ENCODE results near the gene FDXR.

The FDXR gene

GRCh38 chr17:74840989-74841666, 31.7 kb downstream of the FDXR start:
- DNase-seq = peak; percentile 68
- H3K27me3 ChIP-seq (ENCODE audit: insufficient read depth, low read depth, severe bottlenecking) = no peaks in the 10 kb centered on the region
- no peak overlapping the region for H3K4me3 ChIP-seq (ENCODE audit: low read depth, low read length)
- peaks cover 16% of the 10 kb centered on the region for H3K36me3 ChIP-seq
- no peak for TF ChIP-seq CTCF (IDR thresholded peaks at IDR 0.05; ENCODE audit: low read depth, low read length)
- no peak overlapping the region for H3K27ac ChIP-seq
- H3K9me3 ChIP-seq (ENCODE audit: severe bottlenecking) = no peaks in the 10 kb centered on the region

GRCh38 chr17:74839990-74840852, 32.6 kb downstream of the FDXR start:
- DNase-seq = no peak
- Histone ChIP-seq H3K4me3 (ENCODE audit: low read depth, low read length) (no peak overlapping the region), H3K27me3 (ENCODE audit: insufficient read depth, low read depth, severe bottlenecking) (no peaks in the 10 kb centered on the region), H3K27ac (no peak overlapping the region), H3K36me3 (peaks cover 20% of the 10 kb centered on the region), H3K9me3 (ENCODE audit: severe bottlenecking) (no peaks in the 10 kb centered on the region)
- no peak for TF ChIP-seq CTCF (IDR thresholded peaks at IDR 0.05; ENCODE audit: low read depth, low read length)

GRCh38 chr17:74838274-74838673, 34.5 kb downstream of the FDXR start:
- Histone ChIP-seq H3K27ac (no peak overlapping the region), H3K36me3 (peaks cover 20% of the 10 kb centered on the region), H3K4me3 (ENCODE audit: low read depth, low read length) (no peak overlapping the region), H3K27me3 (ENCODE audit: insufficient read depth, low read depth, severe bottlenecking) (no peaks in the 10 kb centered on the region), H3K9me3 (ENCODE audit: severe bottlenecking) (no peaks in the 10 kb centered on the region)
- DNase-seq = no peak
- TF ChIP-seq CTCF (IDR thresholded peaks at IDR 0.05; ENCODE audit: low read depth, low read length) = no peak

GRCh38 chr17:74836691-74837467, 35.9 kb downstream of the FDXR start:
- Histone ChIP-seq H3K9me3 (ENCODE audit: severe bottlenecking) (no peaks in the 10 kb centered on the region), H3K4me3 (ENCODE audit: low read depth, low read length) (no peak overlapping the region), H3K27me3 (ENCODE audit: insufficient read depth, low read depth, severe bottlenecking) (no peaks in the 10 kb centered on the region), H3K36me3 (peaks cover 25% of the 10 kb centered on the region), H3K27ac (no peak overlapping the region)
- no peak for DNase-seq
- TF ChIP-seq CTCF (IDR thresholded peaks at IDR 0.05; ENCODE audit: low read depth, low read length) = no peak

- H3K27ac ChIP-seq = no peak overlapping the region
- H3K9me3 ChIP-seq (ENCODE audit: severe bottlenecking) = no peaks in the 10 kb centered on the region
- H3K4me3 ChIP-seq (ENCODE audit: low read depth, low read length) = no peak overlapping the region
- H3K36me3 ChIP-seq = peaks cover 25% of the 10 kb centered on the region
- DNase-seq = no peak
- no peak for TF ChIP-seq CTCF (IDR thresholded peaks at IDR 0.05; ENCODE audit: low read depth, low read length)
- no peaks in the 10 kb centered on the region for H3K27me3 ChIP-seq (ENCODE audit: insufficient read depth, low read depth, severe bottlenecking)
Measured at GRCh38 chr17:74836191-74836590, 36.6 kb downstream of the FDXR start.

All from WERI-Rb-1 (cell line).